H9 (cell line): ENCODE measurements around the gene RERE. TPM values are rescaled to one million over a fixed set of nuclear protein-coding genes. Genes with fewer than 3 reads are reported as not detected.

Source experiments
- DNase-seq: peaks from one replicate; pipeline ENCODE4 v3.0.0-alpha.2; 2017
- H2AFZ ChIP-seq: one replicate; pipeline ENCODE4 v1.6.1; 2013; ENCODE audit warnings: mild to moderate bottlenecking, low read length, control low read depth, moderate library complexity
- H2AK5ac ChIP-seq: 2 replicates; pipeline ENCODE4 v1.6.1; 2013; ENCODE audit warnings: low read length, control low read depth, mixed read lengths; ENCODE audit not compliant: insufficient read length
- H2BK120ac ChIP-seq: one replicate; pipeline ENCODE4 v1.6.1; 2013; ENCODE audit warnings: low read depth, mild to moderate bottlenecking, low read length, control low read depth, inconsistent platforms; ENCODE audit not compliant: poor library complexity, severe bottlenecking
- H2BK12ac ChIP-seq: 2 replicates; pipeline ENCODE4 v1.6.1; 2013; ENCODE audit warnings: low read length, control low read depth, mixed read lengths, low read depth; ENCODE audit not compliant: insufficient read length
- H2BK15ac ChIP-seq: 2 replicates; pipeline ENCODE4 v1.6.1; 2013; ENCODE audit warnings: low read depth, low read length, control low read depth
- H2BK20ac ChIP-seq: one replicate; pipeline ENCODE4 v1.6.1; 2013; ENCODE audit warnings: low read depth, mild to moderate bottlenecking, low read length, control low read depth, inconsistent platforms; ENCODE audit not compliant: poor library complexity, severe bottlenecking
- H2BK5ac ChIP-seq: 2 replicates; pipeline ENCODE4 v1.6.1; 2013; ENCODE audit warnings: low read length, control low read depth, mixed read lengths; ENCODE audit not compliant: insufficient read length
- H3K14ac ChIP-seq: 2 replicates; pipeline ENCODE4 v1.6.1; 2013; ENCODE audit warnings: low read length, control low read depth; ENCODE audit not compliant: insufficient read depth
- H3K18ac ChIP-seq: 2 replicates; pipeline ENCODE4 v1.6.1; 2013; ENCODE audit warnings: low read depth, mild to moderate bottlenecking, mixed read lengths, low read length, control low read depth; ENCODE audit not compliant: insufficient read length
- H3K23ac ChIP-seq: 2 replicates; pipeline ENCODE4 v1.6.1; 2013; ENCODE audit warnings: low read length, control low read depth, mixed read lengths, low read depth; ENCODE audit not compliant: insufficient read length
- H3K23me2 ChIP-seq: 2 replicates; pipeline ENCODE4 v1.6.1; 2013; ENCODE audit warnings: low read depth, mild to moderate bottlenecking, mixed read lengths, low read length, control low read depth; ENCODE audit not compliant: insufficient read length, poor library complexity, severe bottlenecking
- H3K27ac ChIP-seq: 2 replicates; pipeline ENCODE4 v1.5.1; 2013; ENCODE audit warnings: low read length, control low read depth, mixed read lengths, low read depth; ENCODE audit not compliant: insufficient read length
- H3K27me3 ChIP-seq: 2 replicates; pipeline ENCODE4 v1.6.1; 2013; ENCODE audit warnings: low read length, control low read depth, inconsistent platforms; ENCODE audit not compliant: insufficient read depth
- H3K4ac ChIP-seq: 2 replicates; pipeline ENCODE4 v1.6.1; 2013; ENCODE audit warnings: low read depth, mild to moderate bottlenecking, control low read depth, inconsistent platforms, low read length, moderate library complexity
- H3K4me1 ChIP-seq: 2 replicates; pipeline ENCODE4 v1.6.1; 2013; ENCODE audit warnings: low read length, control low read depth, inconsistent platforms; ENCODE audit not compliant: insufficient read depth
- H3K4me2 ChIP-seq: 2 replicates; pipeline ENCODE4 v1.6.1; 2013; ENCODE audit warnings: low read length, control low read depth, mixed read lengths; ENCODE audit not compliant: insufficient read length, insufficient read depth
- H3K56ac ChIP-seq: 2 replicates; pipeline ENCODE4 v1.6.1; 2013; ENCODE audit warnings: low read depth, mild to moderate bottlenecking, mixed read lengths, low read length, control low read depth; ENCODE audit not compliant: insufficient read length
- H3K79me1 ChIP-seq: 2 replicates; pipeline ENCODE4 v1.6.1; 2013; ENCODE audit warnings: low read depth, mild to moderate bottlenecking, moderate library complexity, low read length, control low read depth, inconsistent platforms; ENCODE audit not compliant: insufficient read depth, poor library complexity, severe bottlenecking
- H3K79me2 ChIP-seq: 2 replicates; pipeline ENCODE4 v1.6.1; 2013; ENCODE audit warnings: low read length, control low read depth, inconsistent platforms; ENCODE audit not compliant: insufficient read depth
- H3K9ac ChIP-seq: 2 replicates; pipeline ENCODE4 v1.6.1; 2013; ENCODE audit warnings: low read length, control low read depth, mixed read lengths; ENCODE audit not compliant: insufficient read length; ENCODE audit errors: extremely low read depth
- H3K9me3 ChIP-seq: one replicate; pipeline ENCODE4 v1.6.1; 2013; ENCODE audit warnings: low read depth, low read length, inconsistent platforms; ENCODE audit not compliant: control insufficient read depth
- H3T11ph ChIP-seq: one replicate; pipeline ENCODE4 v1.6.1; 2013; ENCODE audit warnings: mild to moderate bottlenecking, low read length, control low read depth, inconsistent platforms
- H4K20me1 ChIP-seq: one replicate; pipeline ENCODE4 v1.6.1; 2013; ENCODE audit not compliant: control insufficient read depth, insufficient read length, insufficient read depth
- H4K5ac ChIP-seq: 2 replicates; pipeline ENCODE4 v1.6.1; 2013; ENCODE audit warnings: low read depth, mild to moderate bottlenecking, mixed read lengths, low read length, control low read depth; ENCODE audit not compliant: insufficient read length
- H4K8ac ChIP-seq: replicated peaks from 2 replicates; pipeline ENCODE4 v1.6.1; 2013; ENCODE audit warnings: low read length, control low read depth, mixed read lengths, low read depth; ENCODE audit not compliant: insufficient read length
- H4K91ac ChIP-seq: 2 replicates; pipeline ENCODE4 v1.6.1; 2013; ENCODE audit warnings: low read depth, mild to moderate bottlenecking, moderate library complexity, mixed read lengths, low read length, control low read depth; ENCODE audit not compliant: insufficient read length
- H3K27ac Mint-ChIP-seq, 3 experiments: 2 replicates in 2 of 3; 3 replicates in 1 of 3; pipeline ENCODE4 v1.8.0; 2020 to 2021; ENCODE audit warnings: mixed read lengths in 3 of 3, mild to moderate bottlenecking in 1 of 3, moderate library complexity in 1 of 3
- H3K27me3 Mint-ChIP-seq: 2 replicates; pipeline ENCODE4 v1.8.0; 2021; ENCODE audit warnings: low read depth, mild to moderate bottlenecking, moderate library complexity, mixed read lengths
- H3K36me3 Mint-ChIP-seq, 3 experiments: 2 replicates in 2 of 3; 3 replicates in 1 of 3; pipeline ENCODE4 v1.8.0; 2020 to 2021; ENCODE audit warnings: low read depth in 3 of 3, mixed read lengths in 3 of 3; ENCODE audit not compliant: insufficient read depth in 1 of 3
- H3K4me1 Mint-ChIP-seq, 2 experiments: 2 replicates each; pipeline ENCODE4 v1.8.0; 2020; ENCODE audit warnings: mixed read lengths in 2 of 2
- H3K4me3 Mint-ChIP-seq, 2 experiments: 2 replicates in 1 of 2; 3 replicates in 1 of 2; pipeline ENCODE4 v1.8.0; 2020 to 2021; ENCODE audit warnings: mild to moderate bottlenecking in 2 of 2, mixed read lengths in 2 of 2, moderate library complexity in 1 of 2
- H3K9me3 Mint-ChIP-seq, 2 experiments: 2 replicates in 1 of 2; 3 replicates in 1 of 2; pipeline ENCODE4 v1.8.0; 2020; ENCODE audit warnings: mild to moderate bottlenecking in 2 of 2, mixed read lengths in 2 of 2, moderate library complexity in 1 of 2
- WGBS: extraction: QIAGEN DNeasy Blood & Tissue Kit; methylation state at CpG from one replicate; pipeline ENCODE4 v1.1.7; 2013; ENCODE audit warnings: missing lambda C conversion rate, low lambda C conversion rate, mixed read lengths; ENCODE audit not compliant: insufficient read length; ENCODE audit errors: extremely low coverage; 5-methylcytosine and 5-hydroxymethylcytosine counted together
- total RNA-seq: library from RNA; stranded (reverse); gene quantifications from 2 replicates; pipeline ENCODE4 v1.2.1, GENCODE V29; 2021
- TF ChIP-seq, protein P1 (sequence below): fragments of 200-600 bp; sonication (generic); conservative IDR thresholded peaks from 3 replicates; pipeline ENCODE4 v1.8.0; 2021; ENCODE audit warnings: antibody characterized with exemption, mild to moderate bottlenecking

RERE gene
- total RNA-seq, 1 experiment from 2014 or later, result 103 TPM

DNA sequence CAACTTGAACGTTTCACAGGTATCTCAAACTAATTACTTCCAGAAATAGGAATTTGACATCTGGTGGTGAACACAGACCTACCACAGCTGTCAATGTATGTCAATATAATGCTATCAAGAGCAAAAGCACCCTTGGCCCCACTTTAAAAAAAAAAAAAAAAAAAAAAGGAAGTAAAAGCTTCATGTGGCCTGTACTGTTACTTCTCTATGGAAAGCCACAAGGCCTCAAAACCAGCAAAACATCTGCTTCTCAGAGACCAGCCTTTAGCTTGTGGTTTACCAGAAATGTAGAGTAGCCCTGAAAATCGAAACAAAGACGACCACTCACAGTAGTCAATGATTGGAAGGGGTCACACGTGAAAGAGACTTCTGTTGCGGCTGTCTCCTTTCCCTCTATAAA is 389.9 kb downstream of the RERE start:
- H3K27ac ChIP-seq, result no peak overlapping the region
- Mint-ChIP-seq H3K4me3 (no peak overlapping the region; a peak in 1 of 5 replicates), H3K27me3 (no peaks in the 10 kb centered on the region), H3K9me3 (no peaks in the 10 kb centered on the region), H3K27ac (peak overlapping the region in 1 of 3 experiments; percentile 45; a peak in 2 of 7 replicates), H3K36me3 (no peaks in the 10 kb centered on the region), H3K4me1 (peaks cover 44 to 56% of the 10 kb centered on the region in 2 experiments)
- no peak overlapping the region for H3K9ac ChIP-seq
- no peaks in the 10 kb centered on the region for H4K20me1 ChIP-seq
- H2BK20ac ChIP-seq, result no peak overlapping the region
- no peak overlapping the region for H3K4me2 ChIP-seq
- H4K91ac ChIP-seq, result no peak overlapping the region
- TF ChIP-seq, protein P1, sequence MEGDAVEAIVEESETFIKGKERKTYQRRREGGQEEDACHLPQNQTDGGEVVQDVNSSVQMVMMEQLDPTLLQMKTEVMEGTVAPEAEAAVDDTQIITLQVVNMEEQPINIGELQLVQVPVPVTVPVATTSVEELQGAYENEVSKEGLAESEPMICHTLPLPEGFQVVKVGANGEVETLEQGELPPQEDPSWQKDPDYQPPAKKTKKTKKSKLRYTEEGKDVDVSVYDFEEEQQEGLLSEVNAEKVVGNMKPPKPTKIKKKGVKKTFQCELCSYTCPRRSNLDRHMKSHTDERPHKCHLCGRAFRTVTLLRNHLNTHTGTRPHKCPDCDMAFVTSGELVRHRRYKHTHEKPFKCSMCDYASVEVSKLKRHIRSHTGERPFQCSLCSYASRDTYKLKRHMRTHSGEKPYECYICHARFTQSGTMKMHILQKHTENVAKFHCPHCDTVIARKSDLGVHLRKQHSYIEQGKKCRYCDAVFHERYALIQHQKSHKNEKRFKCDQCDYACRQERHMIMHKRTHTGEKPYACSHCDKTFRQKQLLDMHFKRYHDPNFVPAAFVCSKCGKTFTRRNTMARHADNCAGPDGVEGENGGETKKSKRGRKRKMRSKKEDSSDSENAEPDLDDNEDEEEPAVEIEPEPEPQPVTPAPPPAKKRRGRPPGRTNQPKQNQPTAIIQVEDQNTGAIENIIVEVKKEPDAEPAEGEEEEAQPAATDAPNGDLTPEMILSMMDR, result no peak
- H3K9me3 ChIP-seq, result no peaks in the 10 kb centered on the region
- H3K79me2 ChIP-seq, result no peaks in the 10 kb centered on the region; the same call in 1 of the 2 replicates
- no peak overlapping the region for H2BK5ac ChIP-seq
- no peak overlapping the region for H3K23ac ChIP-seq
- DNase-seq, result no peak
- H3K18ac ChIP-seq, result no peak overlapping the region
- no peak overlapping the region for H2BK15ac ChIP-seq
- H3K27me3 ChIP-seq, result no peaks in the 10 kb centered on the region
- H3K79me1 ChIP-seq, result peaks cover 3% of the 10 kb centered on the region
- no peak overlapping the region for H3K14ac ChIP-seq
- peaks cover 9% of the 10 kb centered on the region for H3K23me2 ChIP-seq
- no CpG with 5 or more reads among the region's 5 CpGs for WGBS
- H3K4ac ChIP-seq, result no peak overlapping the region
- no peak overlapping the region for H4K5ac ChIP-seq
- H2BK12ac ChIP-seq, result no peak overlapping the region
- H3K4me1 ChIP-seq, result peaks cover 2% of the 10 kb centered on the region; the same call in 1 of the 2 replicates
- H2BK120ac ChIP-seq, result no peak overlapping the region
- no peak overlapping the region for H4K8ac ChIP-seq
- no peak overlapping the region for H2AK5ac ChIP-seq
- no peak overlapping the region for H3K56ac ChIP-seq
- no peak overlapping the region for H2AFZ ChIP-seq
- H3T11ph ChIP-seq, result no peak overlapping the region
